ENCODE results near the gene CC2D1A.
A peak's percentile ranks its signal among the peaks of the same experiment; 100 is the strongest.

DNA sequence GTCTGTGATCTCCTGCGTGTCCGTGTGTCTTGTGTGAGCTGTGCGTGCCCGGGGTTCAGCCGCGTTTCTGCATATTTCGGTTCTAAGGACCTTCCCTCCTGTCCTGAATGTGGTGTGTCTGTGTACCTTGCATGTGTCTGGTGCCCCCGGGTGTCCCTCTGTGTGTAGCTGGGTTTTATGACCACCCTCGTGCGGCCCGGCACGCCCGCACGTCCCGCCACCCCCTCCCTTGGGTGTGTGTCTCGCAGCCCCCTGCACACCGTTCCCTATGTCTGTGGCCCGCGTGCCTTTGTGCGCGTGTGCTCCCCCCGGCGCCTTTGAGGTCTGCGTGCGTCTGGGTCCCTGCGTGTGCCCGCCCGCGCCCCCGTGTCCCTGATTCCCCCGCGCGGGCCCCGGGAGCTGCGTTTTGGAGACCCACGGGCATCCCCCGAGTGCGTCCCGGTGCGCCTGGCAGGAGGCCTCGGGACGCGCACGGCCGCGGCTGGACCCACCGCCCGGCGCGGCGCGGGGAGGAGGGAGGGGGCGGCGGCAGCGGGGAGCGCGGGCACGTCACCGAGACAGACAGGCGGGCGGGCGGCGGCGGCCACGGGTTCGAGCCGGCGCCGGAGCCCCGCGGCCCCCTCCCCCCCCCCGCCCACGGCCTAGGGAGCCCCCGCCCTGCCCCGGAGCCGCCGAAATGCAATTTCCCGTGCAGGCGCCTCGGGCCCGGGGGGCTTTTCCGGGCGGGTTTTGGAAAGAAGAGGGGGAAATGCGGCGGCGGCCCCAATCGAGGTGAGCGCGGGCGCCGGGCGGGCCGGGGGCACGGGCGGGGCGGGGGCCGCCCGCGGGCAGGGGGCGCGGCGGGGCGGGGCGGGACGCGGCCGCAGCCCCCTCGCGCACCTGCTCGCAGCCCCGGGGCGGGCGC, 41.1 kb upstream of the CC2D1A start:
- peak; percentile 31 for TF ChIP-seq EZH2 (IDR thresholded peaks at IDR 0.05; ENCODE audit: low read depth, unreplicated experiment)
- TF ChIP-seq, protein P1, sequence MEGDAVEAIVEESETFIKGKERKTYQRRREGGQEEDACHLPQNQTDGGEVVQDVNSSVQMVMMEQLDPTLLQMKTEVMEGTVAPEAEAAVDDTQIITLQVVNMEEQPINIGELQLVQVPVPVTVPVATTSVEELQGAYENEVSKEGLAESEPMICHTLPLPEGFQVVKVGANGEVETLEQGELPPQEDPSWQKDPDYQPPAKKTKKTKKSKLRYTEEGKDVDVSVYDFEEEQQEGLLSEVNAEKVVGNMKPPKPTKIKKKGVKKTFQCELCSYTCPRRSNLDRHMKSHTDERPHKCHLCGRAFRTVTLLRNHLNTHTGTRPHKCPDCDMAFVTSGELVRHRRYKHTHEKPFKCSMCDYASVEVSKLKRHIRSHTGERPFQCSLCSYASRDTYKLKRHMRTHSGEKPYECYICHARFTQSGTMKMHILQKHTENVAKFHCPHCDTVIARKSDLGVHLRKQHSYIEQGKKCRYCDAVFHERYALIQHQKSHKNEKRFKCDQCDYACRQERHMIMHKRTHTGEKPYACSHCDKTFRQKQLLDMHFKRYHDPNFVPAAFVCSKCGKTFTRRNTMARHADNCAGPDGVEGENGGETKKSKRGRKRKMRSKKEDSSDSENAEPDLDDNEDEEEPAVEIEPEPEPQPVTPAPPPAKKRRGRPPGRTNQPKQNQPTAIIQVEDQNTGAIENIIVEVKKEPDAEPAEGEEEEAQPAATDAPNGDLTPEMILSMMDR (conservative IDR thresholded peaks at IDR 0.05; ENCODE audit: low read depth in 2 of 2): no peak
- no peak for TF ChIP-seq EZH2phosphoT487 (IDR thresholded peaks at IDR 0.05; ENCODE audit: unreplicated experiment)
- no peak for TF ChIP-seq POLR2AphosphoS5 (IDR thresholded peaks at IDR 0.05; ENCODE audit: low read depth)
- TF ChIP-seq JUNB (IDR thresholded peaks at IDR 0.05; ENCODE audit: unreplicated experiment): no peak
- no peak for TF ChIP-seq ZNF114 (CRISPR knock-in tag; IDR thresholded peaks at IDR 0.05)
